Panc1 (cell line): Measurements from ENCODE around the gene DHH. TPM values are rescaled to one million over a fixed set of nuclear protein-coding genes. Genes with fewer than 3 reads are reported as not detected.

Experiments
- ATAC-seq: fragments of 200-7000 bp; cut with Tn5 transposase; 2 replicates; pipeline ENCODE4 v1.9.1; 2020; ENCODE audit warnings: mild to moderate bottlenecking, moderate library complexity
- BruUV-seq: library from RNA; stranded (reverse); fragments of 400-500 nt; replicated peaks from 2 replicates; lab custom pipeline; 2021; lab: Mats Ljungman, UMichigan
- CTCF ChIA-PET: fragments of 300-600 bp; sonication (Branson Sonifier 250); formaldehyde crosslinking; loops from one replicate; lab custom pipeline; 2022; ENCODE audit warnings: antibody characterized with exemption; lab: Charles Lee
- POLR2A ChIA-PET: fragments of 300-600 bp; sonication (Branson Sonifier 250); formaldehyde crosslinking; loops from one replicate; lab custom pipeline; 2022; ENCODE audit warnings: antibody characterized with exemption; lab: Charles Lee
- DNase-seq: peaks from one replicate; pipeline ENCODE4 v3.0.0-alpha.2; 2010; ENCODE audit warnings: low read depth, low spot score
- H3K27ac ChIP-seq: 2 replicates; pipeline ENCODE4 v1.5.1; 2011; ENCODE audit warnings: mild to moderate bottlenecking, low read length, inconsistent platforms
- H3K27me3 ChIP-seq: fragments of 200-500 bp; sonication (Bioruptor generic); 2 replicates; pipeline ENCODE4 v1.6.0; 2014; ENCODE audit warnings: low read length, inconsistent platforms; ENCODE audit not compliant: control insufficient read depth, insufficient read depth
- H3K36me3 ChIP-seq: fragments of 200-500 bp; sonication (Bioruptor generic); 2 replicates; pipeline ENCODE4 v1.5.1; 2014; ENCODE audit warnings: inconsistent platforms, mild to moderate bottlenecking, low read length, moderate library complexity; ENCODE audit not compliant: control insufficient read depth, insufficient read depth
- H3K4me1 ChIP-seq: 2 replicates; pipeline ENCODE4 v1.5.1; 2011; ENCODE audit warnings: inconsistent platforms, mild to moderate bottlenecking, low read length, moderate library complexity; ENCODE audit not compliant: control insufficient read depth, insufficient read depth
- H3K4me3 ChIP-seq, 2 experiments: 2 replicates each; pipeline ENCODE4 v1.5.1; 2011 to 2012; ENCODE audit warnings: low read depth in 2 of 2, low read length in 2 of 2, mild to moderate bottlenecking in 2 of 2, inconsistent platforms in 1 of 2, moderate library complexity in 1 of 2
- H3K9me3 ChIP-seq: fragments of 200-500 bp; sonication (Bioruptor generic); 2 replicates; pipeline ENCODE4 v1.5.1; 2014; ENCODE audit warnings: low read depth, mild to moderate bottlenecking, inconsistent platforms, low read length, moderate library complexity; ENCODE audit not compliant: control insufficient read depth, insufficient read depth
- CTCF ChIP-seq: fragments of 450-650 bp; IDR thresholded peaks from 2 replicates; pipeline ENCODE4 v1.5.1; 2017; ENCODE audit warnings: mild to moderate bottlenecking
- POLR2AphosphoS5 ChIP-seq: IDR thresholded peaks from 2 replicates; pipeline ENCODE4 v1.6.1; 2012; ENCODE audit warnings: mild to moderate bottlenecking, low read depth, low read length, moderate library complexity
- REST ChIP-seq, 2 experiments: IDR thresholded peaks; 2 replicates each; pipeline ENCODE4 v1.6.1; 2011 to 2012; ENCODE audit warnings: low read depth in 2 of 2, control low read depth in 1 of 2, low read length in 1 of 2, mild to moderate bottlenecking in 1 of 2, moderate library complexity in 1 of 2; ENCODE audit not compliant: insufficient read depth in 1 of 2
- SIN3A ChIP-seq: IDR thresholded peaks from 2 replicates; pipeline ENCODE4 v1.6.1; 2012; ENCODE audit warnings: low read depth, mild to moderate bottlenecking, low read length, moderate library complexity, borderline replicate concordance; ENCODE audit not compliant: insufficient read depth
- TCF7L2 ChIP-seq: IDR thresholded peaks from 2 replicates; pipeline ENCODE4 v1.6.1; 2011; ENCODE audit warnings: mild to moderate bottlenecking, low read depth, low read length, inconsistent platforms
- in situ Hi-C: cut with HindIII; loops from 2 replicates; pipeline ENCODE4 v1.10.0; 2016; ENCODE audit warnings: low sequenced_read_pairs, low pct_unique_long_range_greater_than_20kb
- intact Hi-C: fragments of 100-400 bp; cut with micrococcal nuclease; formaldehyde crosslinking; loops from one replicate; pipeline ENCODE4 v1.10.0; 2022; ENCODE audit not compliant: unreplicated experiment
- total RNA-seq: library from RNA; stranded (reverse); gene quantifications from one replicate; pipeline ENCODE4 v1.2.1, GENCODE V29; 2021; ENCODE audit not compliant: unreplicated experiment

Gene DHH
- total RNA-seq, 1 experiment from 2014 or later, result 1.9 TPM

- no TSS peak for BruUV-seq
- no peaks in the 10 kb centered on the region; the same call in 1 of the 2 replicates for H3K36me3 ChIP-seq
- DNase-seq, result peak; percentile 92
- TF ChIP-seq REST (IDR thresholded peaks at IDR 0.05; ENCODE audit: insufficient read depth in 1 of 2, low read depth in 2 of 2, low read length in 1 of 2), result no peak
- TF ChIP-seq POLR2AphosphoS5, result peak; percentile 52; the same call in 1 of the 2 replicates
- H3K4me1 ChIP-seq, result peaks cover 14% of the 10 kb centered on the region
- peak within 1 kb of the TSS; percentile 80 for H3K27ac ChIP-seq
- peak; percentile 100 for ATAC-seq
- intact Hi-C loops, result no loop called here
- no peaks in the 10 kb centered on the region for H3K9me3 ChIP-seq
- in situ Hi-C loops, result no loop called here
- POLR2A ChIA-PET, result interaction anchor here (0.8 kb wide), 1 partner anchor 21 kb away, joined by 3 read pairs; the partner anchor contains the start of gene TUBA1B
- CTCF ChIA-PET, result interaction anchor here (0.6 to 1.4 kb wide), 6 partner anchors 9 to 46 kb away, joined by 3 to 6 read pairs (median 4); no protein-coding TSS in a partner anchor
- H3K4me3 ChIP-seq, result peak within 1 kb of the TSS; percentile 92
- H3K27me3 ChIP-seq, result no peaks in the 10 kb centered on the region
Measured at GRCh38 chr12:49110464-49111155, 16.0 kb upstream of the DHH start, which contains the start of gene LMBR1L. Gene LMBR1L, minus strand, starts transcription at chr12:49110847. Its CDS starts 292 bp downstream, at chr12:49110555.

- ATAC-seq (peak; percentile 18; the same call in 1 of the 2 replicates), DNase-seq (no peak)
- in situ Hi-C loops (no loop called here), intact Hi-C loops (no loop called here)
- H3K27me3 ChIP-seq, result no peaks in the 10 kb centered on the region
- peak overlapping the region; percentile 80 for H3K27ac ChIP-seq
- ChIA-PET CTCF (interaction anchor here (0.6 to 1.4 kb wide), 4 partner anchors 11 to 46 kb away, joined by 3 to 9 read pairs (median 3); no protein-coding TSS in a partner anchor), POLR2A (interaction anchor here (0.6 to 0.8 kb wide), 2 partner anchors 21 to 74 kb away, joined by 3 to 6 read pairs; partner anchors contain the start of gene TUBA1B)
- no TSS peak for BruUV-seq
- H3K4me1 ChIP-seq, result peaks cover 14% of the 10 kb centered on the region
- H3K9me3 ChIP-seq, result no peaks in the 10 kb centered on the region
- H3K36me3 ChIP-seq, result no peaks in the 10 kb centered on the region; the same call in 1 of the 2 replicates
- peak overlapping the region; percentile 92 for H3K4me3 ChIP-seq
- TF ChIP-seq SIN3A, result no peak
- TF ChIP-seq POLR2AphosphoS5, result no peak
- TF ChIP-seq CTCF, result no peak
- no peak for TF ChIP-seq REST (IDR thresholded peaks at IDR 0.05; ENCODE audit: insufficient read depth in 1 of 2, low read depth in 2 of 2, low read length in 1 of 2)
- no peak for TF ChIP-seq TCF7L2
Measured at GRCh38 chr12:49109641-49110463, 15.3 kb upstream of the DHH start.
